ENCODE measurements around the gene SARDH.

SARDH gene

GRCh38 chr9:133726401-133727276 lies 11.5 kb downstream of the SARDH start:
- peak; percentile 68 for TF ChIP-seq CTCF (IDR thresholded peaks at IDR 0.05; ENCODE audit: low read depth, low read length)
- no peak overlapping the region for H3K4me3 ChIP-seq (replicated peaks in 1 of 2; ENCODE audit: low read depth in 2 of 2, low read length in 2 of 2)
- DNase-seq (ENCODE audit: low read depth in 2 of 2) = peak; percentile 70 to 78

GRCh38 chr9:133725886-133726285 lies 12.3 kb downstream of the SARDH start:
- no peak for TF ChIP-seq CTCF (IDR thresholded peaks at IDR 0.05; ENCODE audit: low read depth, low read length)
- DNase-seq (ENCODE audit: low read depth in 2 of 2) = no peak
- no peak overlapping the region for H3K4me3 ChIP-seq (replicated peaks in 1 of 2; ENCODE audit: low read depth in 2 of 2, low read length in 2 of 2)

GRCh38 chr9:133718563-133719315 lies 19.4 kb downstream of the SARDH start:
- no peak overlapping the region for H3K4me3 ChIP-seq (replicated peaks in 1 of 2; ENCODE audit: low read depth in 2 of 2, low read length in 2 of 2)
- no peak for DNase-seq (ENCODE audit: low read depth in 2 of 2)
- TF ChIP-seq CTCF (IDR thresholded peaks at IDR 0.05; ENCODE audit: low read depth, low read length) = no peak

GRCh38 chr9:133717113-133718031 lies 20.8 kb downstream of the SARDH start:
- no peak for TF ChIP-seq CTCF (IDR thresholded peaks at IDR 0.05; ENCODE audit: low read depth, low read length)
- no peak overlapping the region for H3K4me3 ChIP-seq (replicated peaks in 1 of 2; ENCODE audit: low read depth in 2 of 2, low read length in 2 of 2)
- no peak for DNase-seq (ENCODE audit: low read depth in 2 of 2)

- peak in 1 of 2 donors; percentile 91 for DNase-seq (ENCODE audit: low read depth in 2 of 2)
- no peak overlapping the region for H3K4me3 ChIP-seq (replicated peaks in 1 of 2; ENCODE audit: low read depth in 2 of 2, low read length in 2 of 2)
- no peak for TF ChIP-seq CTCF (IDR thresholded peaks at IDR 0.05; ENCODE audit: low read depth, low read length)
These were observed 21.5 kb downstream of the SARDH start for GRCh38 chr9:133716564-133717112.
